CD8-positive, alpha-beta memory T cell (primary cell): ENCODE data around the gene ORM2. TPM values are rescaled to one million over a fixed set of nuclear protein-coding genes. Genes with fewer than 3 reads are reported as not detected.
"Not testable (repeated sequence)": the region's sequence is repeated elsewhere in the genome, so short reads cannot be mapped to it uniquely, and the experiment has no call there.

Experiments used
- CTCF ChIA-PET: fragments of 350-600 bp; sonication (Branson Sonifier 250); formaldehyde crosslinking; loops from one replicate; lab custom pipeline; 2021; ENCODE audit warnings: antibody characterized with exemption; lab: Charles Lee
- POLR2A ChIA-PET: fragments of 350-600 bp; sonication (Branson Sonifier 250); formaldehyde crosslinking; loops from one replicate; lab custom pipeline; 2021; ENCODE audit warnings: antibody characterized with exemption; lab: Charles Lee
- DNase-seq, 5 donors: peaks; one replicate each; pipeline versions ENCODE4 v3.0.0 to v3.0.0-alpha.2; 2020 to 2022; ENCODE audit warnings: mixed read lengths in 1 of 5
- H3K27ac ChIP-seq: one replicate; pipeline ENCODE4 v1.7.0; 2013; ENCODE audit warnings: low read depth, mild to moderate bottlenecking, low read length, moderate library complexity
- H3K27me3 ChIP-seq: 2 replicates; pipeline ENCODE4 v1.7.0; 2013; ENCODE audit warnings: low read length, mild to moderate bottlenecking; ENCODE audit not compliant: insufficient read depth, poor library complexity, severe bottlenecking
- H3K36me3 ChIP-seq: 2 replicates; pipeline ENCODE4 v1.7.0; 2013; ENCODE audit warnings: mild to moderate bottlenecking, low read length, moderate library complexity; ENCODE audit not compliant: insufficient read depth
- H3K4me1 ChIP-seq: 2 replicates; pipeline ENCODE4 v1.7.0; 2013; ENCODE audit warnings: mild to moderate bottlenecking, low read length, moderate library complexity; ENCODE audit not compliant: insufficient read depth
- H3K4me3 ChIP-seq: 2 replicates; pipeline ENCODE4 v1.7.0; 2013; ENCODE audit warnings: mild to moderate bottlenecking, low read length
- H3K9me3 ChIP-seq: 2 replicates; pipeline ENCODE4 v1.7.0; 2013; ENCODE audit warnings: mild to moderate bottlenecking, low read length
- H3K27ac Mint-ChIP-seq, 8 donors: one replicate each; pipeline ENCODE4 v1.8.0; 2020 to 2021; ENCODE audit warnings: mixed read lengths in 8 of 8, mild to moderate bottlenecking in 6 of 8, inconsistent platforms in 3 of 8, moderate library complexity in 3 of 8
- H3K27me3 Mint-ChIP-seq, 2 donors: one replicate each; pipeline ENCODE4 v1.8.0; 2020 to 2021; ENCODE audit warnings: mixed read lengths in 2 of 2, mild to moderate bottlenecking in 1 of 2, moderate library complexity in 1 of 2
- H3K36me3 Mint-ChIP-seq, 3 donors: one replicate each; pipeline ENCODE4 v1.8.0; 2020 to 2021; ENCODE audit warnings: mixed read lengths in 3 of 3, inconsistent platforms in 1 of 3, mild to moderate bottlenecking in 1 of 3
- H3K4me1 Mint-ChIP-seq, 3 donors: one replicate each; pipeline ENCODE4 v1.8.0; 2020 to 2021; ENCODE audit warnings: mixed read lengths in 3 of 3, inconsistent platforms in 1 of 3, mild to moderate bottlenecking in 1 of 3
- H3K4me3 Mint-ChIP-seq, 7 donors: one replicate each; pipeline ENCODE4 v1.8.0; 2020 to 2021; ENCODE audit warnings: mixed read lengths in 7 of 7, mild to moderate bottlenecking in 6 of 7, moderate library complexity in 4 of 7, inconsistent platforms in 2 of 7
- H3K9me3 Mint-ChIP-seq, 5 donors: one replicate each; pipeline ENCODE4 v1.8.0; 2020 to 2022; ENCODE audit warnings: mixed read lengths in 5 of 5, mild to moderate bottlenecking in 3 of 5, moderate library complexity in 2 of 5, inconsistent platforms in 1 of 5
- polyA plus RNA-seq: library from polyadenylated mRNA; unstranded; fragments of 300-500 nt; fragmentation: Illumina TruSeq; gene quantifications from one replicate; pipeline ENCODE4 v1.2.3, GENCODE V29; 2021
- total RNA-seq, 2 experiments: library from RNA; stranded (reverse); gene quantifications; one replicate each; pipeline ENCODE4 v1.2.3, GENCODE V29; 2021

The ORM2 gene
- total and polyA plus RNA-seq, 3 experiments from 2014 or later = not detected

GRCh38 chr9:114320710-114321109 lies 9.0 kb upstream of the ORM2 start:
- H3K4me3 ChIP-seq, POLR2A ChIA-PET, H3K27ac Mint-ChIP-seq, H3K36me3 Mint-ChIP-seq, H3K27ac ChIP-seq, H3K4me1 Mint-ChIP-seq, H3K36me3 ChIP-seq, H3K9me3 ChIP-seq, H3K4me3 Mint-ChIP-seq, H3K27me3 ChIP-seq, CTCF ChIA-PET, H3K4me1 ChIP-seq, H3K9me3 Mint-ChIP-seq: not testable (repeated sequence)
- H3K27me3 Mint-ChIP-seq = peaks cover 10 to 36% of the 10 kb centered on the region in 2 donors
- peak in 1 of 5 donors; percentile 16 for DNase-seq

GRCh38 chr9:114321759-114322158 lies 7.9 kb upstream of the ORM2 start:
- Mint-ChIP-seq H3K27me3 (peaks cover 10 to 28% of the 10 kb centered on the region in 2 donors), H3K4me1 (no peaks in the 10 kb centered on the region), H3K27ac (no peak overlapping the region), H3K9me3 (no peaks in the 10 kb centered on the region), H3K4me3 (peak overlapping the region in 1 of 7 donors; percentile 40), H3K36me3 (no peaks in the 10 kb centered on the region)
- DNase-seq = no peak
- ChIA-PET CTCF (no interaction called here), POLR2A (no interaction called here)
- no peak overlapping the region for H3K4me3 ChIP-seq
- no peaks in the 10 kb centered on the region for H3K36me3 ChIP-seq
- no peak overlapping the region for H3K27ac ChIP-seq
- no peaks in the 10 kb centered on the region for H3K27me3 ChIP-seq
- no peaks in the 10 kb centered on the region for H3K4me1 ChIP-seq
- H3K9me3 ChIP-seq = no peaks in the 10 kb centered on the region

DNA sequence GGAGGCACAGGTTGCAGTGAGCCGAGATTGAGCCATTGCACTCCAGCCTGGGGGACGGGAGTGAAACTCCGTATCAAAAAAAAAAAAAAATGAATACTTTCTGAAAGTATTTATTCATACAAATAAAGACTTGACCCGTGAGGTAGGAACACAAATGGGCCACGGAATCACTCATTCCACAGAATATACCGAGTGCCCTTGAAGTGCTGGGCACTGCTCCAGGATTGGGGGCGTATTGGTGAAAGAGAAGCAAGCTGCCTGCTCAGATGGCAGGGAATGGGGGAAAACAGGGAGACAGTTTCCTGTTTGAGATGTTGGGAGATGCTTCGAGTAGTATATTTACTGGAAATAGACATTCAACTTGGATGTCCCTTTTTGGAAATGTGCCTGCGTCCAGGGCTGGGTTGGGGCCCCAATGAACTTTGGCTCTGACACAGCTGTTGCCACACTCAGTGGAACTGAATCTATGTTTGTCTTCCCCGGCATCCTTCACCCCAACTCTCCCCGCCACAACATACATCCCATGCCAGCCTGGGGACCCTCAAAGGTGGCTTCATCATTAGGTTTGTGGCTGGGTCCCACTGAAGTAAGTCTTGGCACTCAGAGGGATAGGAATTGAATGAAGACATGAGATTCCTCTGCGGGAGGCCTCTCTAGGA lies 7.4 kb upstream of the ORM2 start:
- H3K36me3 ChIP-seq, H3K4me3 ChIP-seq, H3K4me1 ChIP-seq, DNase-seq, H3K36me3 Mint-ChIP-seq, CTCF ChIA-PET, H3K9me3 ChIP-seq, POLR2A ChIA-PET, H3K27ac ChIP-seq, H3K9me3 Mint-ChIP-seq, H3K4me1 Mint-ChIP-seq, H3K27me3 ChIP-seq: not testable (repeated sequence)
- Mint-ChIP-seq H3K27ac (peak overlapping the region in 1 of 8 donors; percentile 17), H3K27me3 (peaks cover 10 to 27% of the 10 kb centered on the region in 2 donors), H3K4me3 (peak overlapping the region in 1 of 7 donors; percentile 6)

- peaks cover 10 to 23% of the 10 kb centered on the region in 2 donors for H3K27me3 Mint-ChIP-seq
- H3K27ac ChIP-seq, H3K36me3 ChIP-seq, H3K9me3 Mint-ChIP-seq, CTCF ChIA-PET, H3K27me3 ChIP-seq, DNase-seq, H3K4me1 ChIP-seq, H3K4me1 Mint-ChIP-seq, H3K4me3 ChIP-seq, H3K36me3 Mint-ChIP-seq, H3K9me3 ChIP-seq, POLR2A ChIA-PET: not testable (repeated sequence)
- peak within 1 kb of the TSS in 1 of 7 donors; percentile 40 for H3K4me3 Mint-ChIP-seq
- H3K27ac Mint-ChIP-seq = peak within 1 kb of the TSS in 1 of 8 donors; percentile 17
These were observed 6.7 kb upstream of the ORM2 start, which contains the start of gene ORM1 for GRCh38 chr9:114322831-114323531. Gene ORM1 (plus strand): TSS chr9:114323098. CDS start chr9:114323134, 36 bp downstream.

DNA sequence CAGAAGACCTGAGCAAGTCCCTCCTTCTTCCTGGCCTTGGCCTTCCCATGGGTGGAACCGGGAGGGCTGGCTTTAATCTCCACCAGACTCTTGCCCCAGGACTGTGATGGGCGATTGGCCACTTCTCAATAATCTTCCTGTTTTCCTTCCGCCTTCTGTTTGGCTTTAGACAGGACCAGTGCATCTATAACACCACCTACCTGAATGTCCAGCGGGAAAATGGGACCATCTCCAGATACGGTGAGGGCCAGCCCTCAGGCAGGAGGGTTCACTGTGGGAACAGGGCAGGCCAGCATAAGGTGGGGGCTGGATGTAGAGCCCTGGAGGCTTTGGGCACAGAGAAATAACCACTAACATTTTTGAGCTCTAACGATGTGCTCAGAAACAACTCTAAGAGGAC lies 5.8 kb upstream of the ORM2 start:
- DNase-seq, H3K27ac ChIP-seq, H3K9me3 Mint-ChIP-seq, H3K36me3 Mint-ChIP-seq, H3K4me1 ChIP-seq, CTCF ChIA-PET, H3K9me3 ChIP-seq, H3K4me3 Mint-ChIP-seq, POLR2A ChIA-PET, H3K36me3 ChIP-seq, H3K4me1 Mint-ChIP-seq, H3K4me3 ChIP-seq, H3K27ac Mint-ChIP-seq, H3K27me3 ChIP-seq: not testable (repeated sequence)
- H3K27me3 Mint-ChIP-seq = peaks cover 8 to 19% of the 10 kb centered on the region in 2 donors

DNA sequence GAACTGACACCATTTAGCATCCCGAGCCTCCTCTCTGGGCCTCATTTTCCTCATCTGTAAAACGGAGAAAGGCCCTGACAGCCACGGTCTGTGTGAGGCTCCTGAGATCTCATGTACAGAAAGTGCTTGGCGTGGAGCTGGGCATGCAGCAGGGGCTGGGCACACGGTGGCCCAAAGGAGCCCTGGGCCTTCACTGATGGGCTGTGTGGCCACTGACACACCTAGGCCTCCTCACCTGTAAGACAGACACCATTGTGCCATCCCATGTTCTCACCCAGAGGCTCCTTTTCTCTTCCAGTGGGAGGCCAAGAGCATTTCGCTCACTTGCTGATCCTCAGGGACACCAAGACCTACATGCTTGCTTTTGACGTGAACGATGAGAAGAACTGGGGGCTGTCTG lies 5.2 kb upstream of the ORM2 start:
- Histone ChIP-seq H3K36me3 (no peaks in the 10 kb centered on the region), H3K27ac (no peak overlapping the region), H3K27me3 (no peaks in the 10 kb centered on the region), H3K4me1 (no peaks in the 10 kb centered on the region), H3K4me3 (no peak overlapping the region), H3K9me3 (no peaks in the 10 kb centered on the region)
- POLR2A ChIA-PET = no interaction called here
- no peak for DNase-seq
- Mint-ChIP-seq H3K9me3 (no peaks in the 10 kb centered on the region), H3K36me3 (no peaks in the 10 kb centered on the region), H3K27me3 (peaks cover 4 to 12% of the 10 kb centered on the region in 2 donors), H3K4me1 (no peaks in the 10 kb centered on the region), H3K4me3 (no peak overlapping the region), H3K27ac (no peak overlapping the region)
- CTCF ChIA-PET = no interaction called here

- H3K4me1 Mint-ChIP-seq, DNase-seq, H3K4me3 ChIP-seq, POLR2A ChIA-PET, H3K36me3 Mint-ChIP-seq, H3K27me3 ChIP-seq, H3K9me3 Mint-ChIP-seq, CTCF ChIA-PET, H3K36me3 ChIP-seq, H3K9me3 ChIP-seq, H3K27ac ChIP-seq, H3K4me1 ChIP-seq, H3K4me3 Mint-ChIP-seq, H3K27me3 Mint-ChIP-seq, H3K27ac Mint-ChIP-seq: not testable (repeated sequence)
These were observed 4.7 kb upstream of the ORM2 start for GRCh38 chr9:114324965-114325364.

DNA sequence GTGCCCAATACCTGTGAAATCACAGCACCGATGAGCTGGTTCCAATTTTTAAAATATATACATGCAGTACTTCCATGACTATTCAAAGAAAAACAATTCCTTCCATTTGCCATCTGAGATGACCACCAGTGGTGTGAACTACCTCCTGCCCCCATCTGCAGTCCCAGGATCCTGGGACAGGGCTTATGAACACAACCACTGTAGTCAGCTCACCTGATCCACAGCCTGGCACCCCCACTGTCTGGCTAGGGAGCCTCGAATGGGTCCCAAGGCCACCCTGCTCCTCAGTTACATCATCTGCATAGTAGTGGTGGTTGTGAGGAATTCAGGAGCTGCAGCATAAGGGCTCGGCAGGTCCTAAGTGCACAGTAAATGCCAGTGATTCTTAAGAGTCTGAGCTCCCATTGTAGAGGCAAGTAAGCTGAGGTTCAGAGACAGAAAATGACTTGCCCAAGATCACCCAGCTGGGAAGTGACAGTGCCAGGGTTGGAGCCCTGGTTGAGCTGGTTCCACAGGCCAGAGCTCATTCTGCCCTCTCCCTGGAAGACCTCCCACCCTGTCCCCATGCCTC lies 3.9 kb upstream of the ORM2 start:
- H3K4me1 ChIP-seq, H3K4me1 Mint-ChIP-seq, H3K27me3 ChIP-seq, H3K36me3 ChIP-seq, H3K9me3 ChIP-seq, H3K9me3 Mint-ChIP-seq, H3K27ac ChIP-seq, POLR2A ChIA-PET, H3K27ac Mint-ChIP-seq, H3K4me3 ChIP-seq, H3K27me3 Mint-ChIP-seq, DNase-seq, CTCF ChIA-PET, H3K4me3 Mint-ChIP-seq, H3K36me3 Mint-ChIP-seq: not testable (repeated sequence)
